ENCODE data around the gene PAXIP1.

DNA sequence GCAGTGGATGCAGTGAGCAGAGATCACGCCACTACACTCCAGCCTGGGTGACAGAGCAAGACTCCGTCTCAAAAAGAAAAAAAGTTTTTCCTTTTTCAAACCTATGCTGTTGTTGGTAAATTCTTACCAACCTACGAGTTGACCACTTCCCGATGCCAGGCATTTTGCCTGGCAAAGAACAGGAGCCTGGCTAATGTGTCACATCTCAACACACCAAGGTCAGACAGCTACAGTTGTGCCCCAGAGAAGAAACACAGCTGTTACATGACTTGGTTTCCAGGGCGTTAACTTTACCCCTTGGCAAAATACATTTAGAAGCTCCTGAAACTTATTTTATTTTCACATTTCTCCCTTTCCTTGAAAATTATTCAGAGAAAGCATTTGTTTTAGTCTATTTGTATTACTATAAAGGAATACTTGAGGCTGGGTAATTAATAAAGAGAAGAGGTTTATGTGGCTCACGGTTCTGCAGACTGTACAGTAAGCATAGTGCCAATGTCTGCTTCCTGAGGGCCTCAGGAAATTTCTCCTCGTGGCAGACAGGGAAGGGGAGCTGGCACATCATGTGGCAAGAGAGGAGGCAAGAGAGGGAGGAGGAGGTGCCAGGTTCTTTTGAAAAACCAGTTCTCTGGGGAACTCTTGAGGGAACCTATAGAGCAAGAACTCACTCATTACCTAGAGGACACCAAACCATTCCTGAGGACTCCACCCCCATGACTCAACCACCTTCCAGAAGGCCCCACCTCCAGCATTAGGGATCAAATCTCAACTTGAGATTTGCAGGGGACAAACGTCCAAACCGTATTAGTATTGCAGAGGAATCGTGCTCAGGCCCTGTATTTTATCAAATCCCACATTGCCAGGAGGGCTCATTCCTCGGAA is 83.3 kb downstream of the PAXIP1 start:
- TF ChIP-seq, protein P1, sequence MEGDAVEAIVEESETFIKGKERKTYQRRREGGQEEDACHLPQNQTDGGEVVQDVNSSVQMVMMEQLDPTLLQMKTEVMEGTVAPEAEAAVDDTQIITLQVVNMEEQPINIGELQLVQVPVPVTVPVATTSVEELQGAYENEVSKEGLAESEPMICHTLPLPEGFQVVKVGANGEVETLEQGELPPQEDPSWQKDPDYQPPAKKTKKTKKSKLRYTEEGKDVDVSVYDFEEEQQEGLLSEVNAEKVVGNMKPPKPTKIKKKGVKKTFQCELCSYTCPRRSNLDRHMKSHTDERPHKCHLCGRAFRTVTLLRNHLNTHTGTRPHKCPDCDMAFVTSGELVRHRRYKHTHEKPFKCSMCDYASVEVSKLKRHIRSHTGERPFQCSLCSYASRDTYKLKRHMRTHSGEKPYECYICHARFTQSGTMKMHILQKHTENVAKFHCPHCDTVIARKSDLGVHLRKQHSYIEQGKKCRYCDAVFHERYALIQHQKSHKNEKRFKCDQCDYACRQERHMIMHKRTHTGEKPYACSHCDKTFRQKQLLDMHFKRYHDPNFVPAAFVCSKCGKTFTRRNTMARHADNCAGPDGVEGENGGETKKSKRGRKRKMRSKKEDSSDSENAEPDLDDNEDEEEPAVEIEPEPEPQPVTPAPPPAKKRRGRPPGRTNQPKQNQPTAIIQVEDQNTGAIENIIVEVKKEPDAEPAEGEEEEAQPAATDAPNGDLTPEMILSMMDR (conservative IDR thresholded peaks at IDR 0.05; ENCODE audit: low read depth, low read length) = no peak
- TF ChIP-seq EZH2 (IDR thresholded peaks at IDR 0.05; ENCODE audit: borderline replicate concordance, low read depth, low read length, poor library complexity, severe bottlenecking) = no peak
